H9 (cell line): ENCODE measurements around the gene CR1. TPM values are rescaled to one million over a fixed set of nuclear protein-coding genes. Genes with fewer than 3 reads are reported as not detected.

Experiments
- DNase-seq: peaks from one replicate; pipeline ENCODE4 v3.0.0-alpha.2; 2017
- H2AFZ ChIP-seq: one replicate; pipeline ENCODE4 v1.6.1; 2013; ENCODE audit warnings: mild to moderate bottlenecking, low read length, control low read depth, moderate library complexity
- H2AK5ac ChIP-seq: 2 replicates; pipeline ENCODE4 v1.6.1; 2013; ENCODE audit warnings: low read length, control low read depth, mixed read lengths; ENCODE audit not compliant: insufficient read length
- H2BK120ac ChIP-seq: one replicate; pipeline ENCODE4 v1.6.1; 2013; ENCODE audit warnings: low read depth, mild to moderate bottlenecking, low read length, control low read depth, inconsistent platforms; ENCODE audit not compliant: poor library complexity, severe bottlenecking
- H2BK12ac ChIP-seq: 2 replicates; pipeline ENCODE4 v1.6.1; 2013; ENCODE audit warnings: low read length, control low read depth, mixed read lengths, low read depth; ENCODE audit not compliant: insufficient read length
- H2BK15ac ChIP-seq: 2 replicates; pipeline ENCODE4 v1.6.1; 2013; ENCODE audit warnings: low read depth, low read length, control low read depth
- H2BK20ac ChIP-seq: one replicate; pipeline ENCODE4 v1.6.1; 2013; ENCODE audit warnings: low read depth, mild to moderate bottlenecking, low read length, control low read depth, inconsistent platforms; ENCODE audit not compliant: poor library complexity, severe bottlenecking
- H2BK5ac ChIP-seq: 2 replicates; pipeline ENCODE4 v1.6.1; 2013; ENCODE audit warnings: low read length, control low read depth, mixed read lengths; ENCODE audit not compliant: insufficient read length
- H3K14ac ChIP-seq: 2 replicates; pipeline ENCODE4 v1.6.1; 2013; ENCODE audit warnings: low read length, control low read depth; ENCODE audit not compliant: insufficient read depth
- H3K18ac ChIP-seq: 2 replicates; pipeline ENCODE4 v1.6.1; 2013; ENCODE audit warnings: low read depth, mild to moderate bottlenecking, mixed read lengths, low read length, control low read depth; ENCODE audit not compliant: insufficient read length
- H3K23ac ChIP-seq: 2 replicates; pipeline ENCODE4 v1.6.1; 2013; ENCODE audit warnings: low read length, control low read depth, mixed read lengths, low read depth; ENCODE audit not compliant: insufficient read length
- H3K23me2 ChIP-seq: 2 replicates; pipeline ENCODE4 v1.6.1; 2013; ENCODE audit warnings: low read depth, mild to moderate bottlenecking, mixed read lengths, low read length, control low read depth; ENCODE audit not compliant: insufficient read length, poor library complexity, severe bottlenecking
- H3K27ac ChIP-seq: 2 replicates; pipeline ENCODE4 v1.5.1; 2013; ENCODE audit warnings: low read length, control low read depth, mixed read lengths, low read depth; ENCODE audit not compliant: insufficient read length
- H3K27me3 ChIP-seq: 2 replicates; pipeline ENCODE4 v1.6.1; 2013; ENCODE audit warnings: low read length, control low read depth, inconsistent platforms; ENCODE audit not compliant: insufficient read depth
- H3K4ac ChIP-seq: 2 replicates; pipeline ENCODE4 v1.6.1; 2013; ENCODE audit warnings: low read depth, mild to moderate bottlenecking, control low read depth, inconsistent platforms, low read length, moderate library complexity
- H3K4me1 ChIP-seq: 2 replicates; pipeline ENCODE4 v1.6.1; 2013; ENCODE audit warnings: low read length, control low read depth, inconsistent platforms; ENCODE audit not compliant: insufficient read depth
- H3K4me2 ChIP-seq: 2 replicates; pipeline ENCODE4 v1.6.1; 2013; ENCODE audit warnings: low read length, control low read depth, mixed read lengths; ENCODE audit not compliant: insufficient read length, insufficient read depth
- H3K56ac ChIP-seq: 2 replicates; pipeline ENCODE4 v1.6.1; 2013; ENCODE audit warnings: low read depth, mild to moderate bottlenecking, mixed read lengths, low read length, control low read depth; ENCODE audit not compliant: insufficient read length
- H3K79me1 ChIP-seq: 2 replicates; pipeline ENCODE4 v1.6.1; 2013; ENCODE audit warnings: low read depth, mild to moderate bottlenecking, moderate library complexity, low read length, control low read depth, inconsistent platforms; ENCODE audit not compliant: insufficient read depth, poor library complexity, severe bottlenecking
- H3K79me2 ChIP-seq: 2 replicates; pipeline ENCODE4 v1.6.1; 2013; ENCODE audit warnings: low read length, control low read depth, inconsistent platforms; ENCODE audit not compliant: insufficient read depth
- H3K9ac ChIP-seq: 2 replicates; pipeline ENCODE4 v1.6.1; 2013; ENCODE audit warnings: low read length, control low read depth, mixed read lengths; ENCODE audit not compliant: insufficient read length; ENCODE audit errors: extremely low read depth
- H3K9me3 ChIP-seq: one replicate; pipeline ENCODE4 v1.6.1; 2013; ENCODE audit warnings: low read depth, low read length, inconsistent platforms; ENCODE audit not compliant: control insufficient read depth
- H3T11ph ChIP-seq: one replicate; pipeline ENCODE4 v1.6.1; 2013; ENCODE audit warnings: mild to moderate bottlenecking, low read length, control low read depth, inconsistent platforms
- H4K20me1 ChIP-seq: one replicate; pipeline ENCODE4 v1.6.1; 2013; ENCODE audit not compliant: control insufficient read depth, insufficient read length, insufficient read depth
- H4K5ac ChIP-seq: 2 replicates; pipeline ENCODE4 v1.6.1; 2013; ENCODE audit warnings: low read depth, mild to moderate bottlenecking, mixed read lengths, low read length, control low read depth; ENCODE audit not compliant: insufficient read length
- H4K8ac ChIP-seq: replicated peaks from 2 replicates; pipeline ENCODE4 v1.6.1; 2013; ENCODE audit warnings: low read length, control low read depth, mixed read lengths, low read depth; ENCODE audit not compliant: insufficient read length
- H4K91ac ChIP-seq: 2 replicates; pipeline ENCODE4 v1.6.1; 2013; ENCODE audit warnings: low read depth, mild to moderate bottlenecking, moderate library complexity, mixed read lengths, low read length, control low read depth; ENCODE audit not compliant: insufficient read length
- H3K27ac Mint-ChIP-seq, 3 experiments: 2 replicates in 2 of 3; 3 replicates in 1 of 3; pipeline ENCODE4 v1.8.0; 2020 to 2021; ENCODE audit warnings: mixed read lengths in 3 of 3, mild to moderate bottlenecking in 1 of 3, moderate library complexity in 1 of 3
- H3K27me3 Mint-ChIP-seq: 2 replicates; pipeline ENCODE4 v1.8.0; 2021; ENCODE audit warnings: low read depth, mild to moderate bottlenecking, moderate library complexity, mixed read lengths
- H3K36me3 Mint-ChIP-seq, 3 experiments: 2 replicates in 2 of 3; 3 replicates in 1 of 3; pipeline ENCODE4 v1.8.0; 2020 to 2021; ENCODE audit warnings: low read depth in 3 of 3, mixed read lengths in 3 of 3; ENCODE audit not compliant: insufficient read depth in 1 of 3
- H3K4me1 Mint-ChIP-seq, 2 experiments: 2 replicates each; pipeline ENCODE4 v1.8.0; 2020; ENCODE audit warnings: mixed read lengths in 2 of 2
- H3K4me3 Mint-ChIP-seq, 2 experiments: 2 replicates in 1 of 2; 3 replicates in 1 of 2; pipeline ENCODE4 v1.8.0; 2020 to 2021; ENCODE audit warnings: mild to moderate bottlenecking in 2 of 2, mixed read lengths in 2 of 2, moderate library complexity in 1 of 2
- H3K9me3 Mint-ChIP-seq, 2 experiments: 2 replicates in 1 of 2; 3 replicates in 1 of 2; pipeline ENCODE4 v1.8.0; 2020; ENCODE audit warnings: mild to moderate bottlenecking in 2 of 2, mixed read lengths in 2 of 2, moderate library complexity in 1 of 2
- CTCF ChIP-seq: fragments of 200-600 bp; sonication (generic); conservative IDR thresholded peaks from 3 replicates; pipeline ENCODE4 v1.8.0; 2021; ENCODE audit warnings: antibody characterized with exemption, mild to moderate bottlenecking
- WGBS: extraction: QIAGEN DNeasy Blood & Tissue Kit; methylation state at CpG from one replicate; pipeline ENCODE4 v1.1.7; 2013; ENCODE audit warnings: missing lambda C conversion rate, low lambda C conversion rate, mixed read lengths; ENCODE audit not compliant: insufficient read length; ENCODE audit errors: extremely low coverage; 5-methylcytosine and 5-hydroxymethylcytosine counted together
- total RNA-seq: library from RNA; stranded (reverse); gene quantifications from 2 replicates; pipeline ENCODE4 v1.2.1, GENCODE V29; 2021

The CR1 gene
- total RNA-seq, 1 experiment from 2014 or later = 0.04 TPM

- H3K4me2 ChIP-seq = no peak overlapping the region
- H3K9me3 ChIP-seq = no peaks in the 10 kb centered on the region
- no peak overlapping the region for H4K8ac ChIP-seq
- H3T11ph ChIP-seq = no peak overlapping the region
- H2BK120ac ChIP-seq = no peak overlapping the region
- TF ChIP-seq CTCF = no peak
- no peaks in the 10 kb centered on the region for H3K79me1 ChIP-seq
- H2AK5ac ChIP-seq = no peak overlapping the region
- no peak overlapping the region for H3K14ac ChIP-seq
- H3K4me3 Mint-ChIP-seq = no peak overlapping the region
- H3K27me3 Mint-ChIP-seq = peaks cover 3% of the 10 kb centered on the region; the same call in 1 of the 2 replicates
- no peak overlapping the region for H2BK20ac ChIP-seq
- H4K91ac ChIP-seq = no peak overlapping the region
- no CpG with 5 or more reads among the region's 1 CpG for WGBS
- H3K79me2 ChIP-seq = no peaks in the 10 kb centered on the region
- no peak overlapping the region for H3K23ac ChIP-seq
- H2BK5ac ChIP-seq = no peak overlapping the region
- no peaks in the 10 kb centered on the region for H3K4me1 ChIP-seq
- no peak overlapping the region for H3K27ac Mint-ChIP-seq
- DNase-seq = no peak
- no peak overlapping the region for H2BK12ac ChIP-seq
- H3K9ac ChIP-seq = no peak overlapping the region
- no peaks in the 10 kb centered on the region for H4K20me1 ChIP-seq
- no peaks in the 10 kb centered on the region for H3K9me3 Mint-ChIP-seq
- no peak overlapping the region for H3K18ac ChIP-seq
- no peaks in the 10 kb centered on the region for H3K23me2 ChIP-seq
- no peak overlapping the region for H3K4ac ChIP-seq
- H3K36me3 Mint-ChIP-seq = no peaks in the 10 kb centered on the region
- no peaks in the 10 kb centered on the region for H3K27me3 ChIP-seq
- H2AFZ ChIP-seq = no peak overlapping the region
- H3K56ac ChIP-seq = no peak overlapping the region
- peaks cover 4 to 6% of the 10 kb centered on the region in 2 experiments; a peak in 2 of 4 replicates for H3K4me1 Mint-ChIP-seq
- no peak overlapping the region for H4K5ac ChIP-seq
- H3K27ac ChIP-seq = no peak overlapping the region
- no peak overlapping the region for H2BK15ac ChIP-seq
These were observed 14.5 kb downstream of the CR1 start for GRCh38 chr1:207510444-207510843.
